ENCODE data around the gene POLRMT. TPM values are rescaled to one million over a fixed set of nuclear protein-coding genes. Genes with fewer than 3 reads are reported as not detected.

Gene POLRMT
- total RNA-seq, 1 experiment from 2014 or later: 104 TPM

DNA sequence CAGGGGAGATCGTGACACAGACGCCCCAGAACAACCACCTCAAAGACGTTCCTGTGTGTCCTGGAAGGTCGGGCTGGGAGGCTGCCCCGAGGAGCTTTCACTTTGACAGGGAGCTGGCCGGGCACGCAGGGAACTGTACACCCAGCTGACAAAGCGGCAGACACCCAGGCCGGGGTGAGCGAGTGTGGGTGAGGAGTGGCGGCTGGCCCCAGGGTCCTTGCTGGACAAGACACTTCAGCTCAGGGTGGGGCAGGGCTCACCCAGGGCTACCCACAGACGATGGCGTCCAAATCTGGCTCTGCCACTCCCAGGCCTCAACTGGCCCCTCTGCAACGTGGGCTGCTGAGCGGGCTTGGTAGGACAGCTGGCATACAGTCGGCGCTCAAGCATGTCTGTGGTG, 8.4 kb upstream of the POLRMT start:
- H3K23ac ChIP-seq (ENCODE audit: insufficient read length, low read depth, low read length): no peak overlapping the region
- H3K79me2 ChIP-seq (ENCODE audit: insufficient read depth, low read length): no peaks in the 10 kb centered on the region
- H4K5ac ChIP-seq (ENCODE audit: insufficient read length, low read depth, low read length): no peak overlapping the region
- no CpG with 5 or more reads among the region's 17 CpGs for WGBS (ENCODE audit: extremely low coverage, insufficient read length, low lambda C conversion rate)
- no peak overlapping the region for H3K4me2 ChIP-seq (ENCODE audit: insufficient read depth, insufficient read length, low read length)
- DNase-seq: no peak
- H3K4ac ChIP-seq (ENCODE audit: low read depth, low read length): no peak overlapping the region
- no peak overlapping the region for H4K91ac ChIP-seq (ENCODE audit: insufficient read length, low read depth, low read length)
- peak overlapping the region in 1 of 2 experiments; percentile 42; a peak in 2 of 5 replicates for H3K4me3 Mint-ChIP-seq
- no peaks in the 10 kb centered on the region for H3K9me3 ChIP-seq (ENCODE audit: control insufficient read depth, low read depth, low read length)
- no peak overlapping the region for H3K27ac Mint-ChIP-seq
- H3K79me1 ChIP-seq (ENCODE audit: insufficient read depth, low read depth, low read length, poor library complexity, severe bottlenecking): no peaks in the 10 kb centered on the region
- H3K9ac ChIP-seq (ENCODE audit: extremely low read depth, insufficient read length, low read length): no peak overlapping the region
- H3K4me1 Mint-ChIP-seq: peaks cover 4 to 5% of the 10 kb centered on the region in 2 experiments; a peak in 3 of 4 replicates
- no peaks in the 10 kb centered on the region; the same call in 1 of the 2 replicates for H3K27me3 ChIP-seq (ENCODE audit: insufficient read depth, low read length)
- 0 out of 5 replicates have a peak, but pooled peaks cover 0 to 3% of the 10 kb centered on the region in 2 experiments for H3K9me3 Mint-ChIP-seq
- no peak overlapping the region for H4K8ac ChIP-seq (replicated peaks; ENCODE audit: insufficient read length, low read depth, low read length)
- H3K4me1 ChIP-seq (ENCODE audit: insufficient read depth, low read length): no peaks in the 10 kb centered on the region
- H2BK120ac ChIP-seq (ENCODE audit: low read depth, low read length, poor library complexity, severe bottlenecking): no peak overlapping the region
- no peak overlapping the region for H3K27ac ChIP-seq (ENCODE audit: insufficient read length, low read depth, low read length)
- H2AK5ac ChIP-seq (ENCODE audit: insufficient read length, low read length): no peak overlapping the region
- peaks cover 27% of the 10 kb centered on the region for H3K27me3 Mint-ChIP-seq (ENCODE audit: low read depth)
- H2BK5ac ChIP-seq (ENCODE audit: insufficient read length, low read length): no peak overlapping the region
- H4K20me1 ChIP-seq (ENCODE audit: control insufficient read depth, insufficient read depth, insufficient read length): no peaks in the 10 kb centered on the region
- H2BK15ac ChIP-seq (ENCODE audit: low read depth, low read length): no peak overlapping the region
- no peak overlapping the region for H2BK12ac ChIP-seq (ENCODE audit: insufficient read length, low read depth, low read length)
- H3T11ph ChIP-seq (ENCODE audit: low read length): no peak overlapping the region
- H2AFZ ChIP-seq (ENCODE audit: low read length): no peak overlapping the region
- peaks cover 7 to 15% (median 8%) of the 10 kb centered on the region in 3 experiments for H3K36me3 Mint-ChIP-seq (ENCODE audit: insufficient read depth in 1 of 3, low read depth in 3 of 3)
- H3K56ac ChIP-seq (ENCODE audit: insufficient read length, low read depth, low read length): no peak overlapping the region
- TF ChIP-seq, protein P1, sequence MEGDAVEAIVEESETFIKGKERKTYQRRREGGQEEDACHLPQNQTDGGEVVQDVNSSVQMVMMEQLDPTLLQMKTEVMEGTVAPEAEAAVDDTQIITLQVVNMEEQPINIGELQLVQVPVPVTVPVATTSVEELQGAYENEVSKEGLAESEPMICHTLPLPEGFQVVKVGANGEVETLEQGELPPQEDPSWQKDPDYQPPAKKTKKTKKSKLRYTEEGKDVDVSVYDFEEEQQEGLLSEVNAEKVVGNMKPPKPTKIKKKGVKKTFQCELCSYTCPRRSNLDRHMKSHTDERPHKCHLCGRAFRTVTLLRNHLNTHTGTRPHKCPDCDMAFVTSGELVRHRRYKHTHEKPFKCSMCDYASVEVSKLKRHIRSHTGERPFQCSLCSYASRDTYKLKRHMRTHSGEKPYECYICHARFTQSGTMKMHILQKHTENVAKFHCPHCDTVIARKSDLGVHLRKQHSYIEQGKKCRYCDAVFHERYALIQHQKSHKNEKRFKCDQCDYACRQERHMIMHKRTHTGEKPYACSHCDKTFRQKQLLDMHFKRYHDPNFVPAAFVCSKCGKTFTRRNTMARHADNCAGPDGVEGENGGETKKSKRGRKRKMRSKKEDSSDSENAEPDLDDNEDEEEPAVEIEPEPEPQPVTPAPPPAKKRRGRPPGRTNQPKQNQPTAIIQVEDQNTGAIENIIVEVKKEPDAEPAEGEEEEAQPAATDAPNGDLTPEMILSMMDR (conservative IDR thresholded peaks at IDR 0.05): no peak
- H3K14ac ChIP-seq (ENCODE audit: insufficient read depth, low read length): no peak overlapping the region
- H3K23me2 ChIP-seq (ENCODE audit: insufficient read length, low read depth, low read length, poor library complexity, severe bottlenecking): no peaks in the 10 kb centered on the region
- no peak overlapping the region for H2BK20ac ChIP-seq (ENCODE audit: low read depth, low read length, poor library complexity, severe bottlenecking)
- H3K18ac ChIP-seq (ENCODE audit: insufficient read length, low read depth, low read length): no peak overlapping the region
